CD4-positive, alpha-beta T cell treated with Interleukin-12 subunit alpha and Interleukin-12 subunit beta, for 1 hour (primary cell): ENCODE measurements around the gene BAZ2B.

ENCODE experiments used
- DNase-seq: peaks from one replicate; pipeline ENCODE4 v3.0.0-alpha.2; 2020

Gene BAZ2B

DNA sequence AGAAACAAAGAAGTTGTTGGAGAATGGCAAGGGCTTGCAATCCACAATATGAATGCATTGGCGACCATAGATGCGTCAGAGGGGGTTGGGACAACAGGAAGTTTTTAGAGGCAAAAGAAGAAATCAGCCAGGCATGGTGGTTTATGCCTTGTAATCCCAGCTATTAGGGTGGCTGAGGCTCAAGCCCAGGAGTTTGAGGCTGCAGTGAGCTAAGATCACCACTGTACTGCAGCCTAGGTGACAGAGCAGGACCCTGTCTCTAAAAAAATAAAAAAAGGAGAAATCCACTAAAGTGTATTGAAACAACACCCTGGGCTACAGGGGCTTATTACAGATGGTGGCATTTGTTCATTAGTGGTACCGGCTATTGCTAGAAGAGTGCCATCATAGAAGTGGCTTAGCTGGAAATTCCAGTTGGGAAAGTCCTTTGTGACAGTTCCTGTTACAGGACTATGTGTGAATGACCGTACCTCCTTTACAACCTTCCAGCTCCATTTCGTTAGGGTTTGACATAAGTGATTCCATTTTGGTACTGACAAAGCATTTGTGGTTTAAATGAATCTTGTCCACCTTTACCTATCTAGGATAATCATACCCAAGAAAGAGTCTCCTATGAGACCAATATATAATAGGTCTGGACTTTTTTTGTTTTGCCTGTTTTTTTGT, 319.2 kb downstream of the BAZ2B start:
- no peak for DNase-seq

DNA sequence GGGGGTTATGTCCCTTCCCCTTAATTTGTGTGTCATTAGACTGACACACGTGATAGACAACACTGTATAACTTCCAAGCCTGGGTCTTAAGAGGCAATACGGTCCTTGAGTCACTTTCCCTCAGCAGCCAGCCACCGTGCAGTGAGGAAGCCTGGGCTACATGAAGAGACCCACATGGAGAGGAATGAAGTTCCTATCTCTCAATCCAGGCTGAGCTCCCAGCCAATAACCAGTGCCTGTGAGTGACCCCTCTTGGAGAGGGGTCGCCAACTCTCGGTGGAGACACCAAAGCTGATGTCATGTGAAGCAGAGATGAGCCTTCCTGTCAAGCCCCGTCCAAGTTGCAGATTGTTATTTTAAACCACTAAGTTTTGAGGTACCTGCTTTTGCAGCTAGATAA, 324.2 kb downstream of the BAZ2B start:
- DNase-seq = no peak

DNA sequence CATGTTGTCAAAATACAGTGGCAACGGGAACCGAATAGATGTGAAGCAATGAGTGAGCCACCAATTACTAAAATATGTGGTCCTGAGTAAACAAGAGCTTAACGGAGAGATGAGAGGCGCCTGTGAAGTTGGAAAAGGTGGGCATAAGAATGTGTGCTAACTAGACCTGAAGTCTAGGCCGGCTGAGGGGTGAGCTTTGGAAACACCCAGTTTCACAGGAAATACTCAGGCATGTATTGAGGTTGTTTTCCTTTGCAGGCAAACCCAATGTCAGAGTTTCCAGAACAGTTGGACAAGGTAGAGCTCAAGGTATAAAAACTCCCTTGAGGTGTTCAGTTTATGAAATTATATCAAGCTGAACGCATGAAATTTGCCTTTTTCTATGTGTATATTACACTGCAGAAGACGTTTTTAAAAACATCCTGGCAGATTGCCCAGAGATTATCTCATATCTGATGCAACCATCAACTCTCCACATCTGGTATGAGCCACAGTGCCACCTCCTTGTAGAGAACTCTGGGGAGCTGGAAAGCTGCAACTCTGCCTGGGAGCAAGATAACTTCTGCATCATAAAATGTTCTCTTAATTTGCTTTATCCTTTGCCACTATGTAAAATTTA, 325.9 kb downstream of the BAZ2B start:
- peak; percentile 45 for DNase-seq

DNA sequence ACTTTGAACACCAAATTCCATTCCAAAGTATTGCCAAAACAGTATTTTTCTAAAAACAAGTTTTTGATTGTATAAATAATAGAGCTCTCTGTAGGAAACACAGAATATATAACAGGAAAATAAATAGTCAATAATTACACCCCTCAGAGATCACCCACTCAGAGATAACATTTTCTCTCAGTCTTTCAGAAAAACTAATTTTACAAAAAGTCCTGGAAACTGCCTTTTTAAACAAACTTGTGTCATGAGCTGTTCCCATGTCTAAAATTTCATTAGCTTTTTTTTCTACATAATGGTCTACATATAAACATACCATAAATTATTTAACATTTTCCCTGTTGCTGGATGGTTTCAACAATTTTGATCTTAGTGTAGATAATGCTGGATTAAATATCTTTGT, 328.6 kb downstream of the BAZ2B start:
- DNase-seq = no peak

DNA sequence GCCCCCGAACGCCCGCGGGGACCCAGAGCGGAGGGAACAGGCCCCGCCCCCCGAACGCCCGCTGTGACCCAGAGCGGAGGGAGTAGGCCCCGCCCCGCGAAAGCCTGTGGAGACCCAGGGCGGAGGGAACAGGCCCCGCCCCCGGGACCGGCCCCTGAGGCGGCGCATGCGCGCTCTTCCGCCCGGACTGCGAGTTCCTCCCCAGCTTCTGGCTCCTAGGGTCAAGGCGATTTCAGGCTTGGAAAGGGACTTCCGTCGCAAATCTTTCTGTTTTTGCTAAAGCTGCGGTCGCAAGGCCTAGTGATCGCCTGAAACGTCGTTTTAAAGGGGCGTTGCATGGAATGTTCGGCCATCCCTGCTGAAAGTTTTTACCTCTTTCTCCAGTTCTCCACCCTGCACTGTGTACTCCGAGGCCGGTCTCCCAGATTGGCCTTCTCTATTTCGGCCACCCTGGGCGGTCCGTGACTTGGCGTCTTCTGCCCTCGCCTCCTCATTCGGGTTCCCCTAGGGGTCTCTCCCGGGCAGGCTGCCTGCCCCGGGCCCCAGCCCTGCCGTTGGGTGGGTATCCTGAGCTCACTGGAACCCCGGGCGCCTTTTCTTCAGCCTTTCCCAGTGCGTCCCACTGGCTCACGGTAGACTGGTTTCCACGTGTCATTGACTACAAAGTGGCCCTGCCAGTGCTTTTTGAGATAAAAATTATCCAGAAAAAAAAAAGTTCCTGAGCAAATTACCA, 329.5 kb downstream of the BAZ2B start:
- peak; percentile 98 for DNase-seq

DNA sequence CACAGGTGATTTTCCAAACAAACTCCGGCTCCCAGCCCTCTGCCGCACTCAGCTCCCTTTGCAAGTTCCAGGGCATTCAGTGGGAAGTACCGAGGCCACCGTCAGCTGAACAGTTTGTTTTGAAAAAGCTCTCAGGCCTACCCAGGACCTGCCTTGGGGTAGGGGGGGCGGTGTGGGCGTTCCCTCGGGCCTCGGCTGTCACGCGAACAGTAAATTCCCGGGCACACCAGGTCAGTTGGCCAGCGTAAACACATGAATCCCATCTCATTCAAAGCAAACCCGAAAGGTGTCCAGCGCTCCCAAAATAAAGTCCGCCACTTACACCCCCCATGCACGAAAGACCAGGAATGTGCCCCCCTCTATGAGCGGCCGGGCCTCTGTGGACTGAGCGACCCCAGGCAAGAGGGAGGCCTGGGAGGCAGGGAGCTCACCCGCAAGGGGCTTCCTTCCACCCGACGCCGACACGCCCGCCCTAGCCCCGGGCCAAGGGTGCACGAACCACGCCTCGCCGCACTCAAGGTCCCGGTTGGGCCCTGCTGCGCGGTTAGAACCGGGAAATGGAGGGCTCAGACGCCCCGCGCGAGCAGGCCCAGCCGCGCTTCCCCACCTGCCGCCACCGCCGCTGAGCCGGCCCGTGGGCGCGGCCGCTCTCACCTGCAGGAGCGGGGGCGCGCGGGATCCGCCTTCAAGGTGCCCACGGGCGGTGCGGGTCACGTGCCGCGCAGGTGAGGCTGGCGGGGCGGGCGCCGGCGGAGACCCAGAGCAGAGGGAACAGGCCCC, 330.2 kb downstream of the BAZ2B start, which contains the start of gene WDSUB1:
Gene WDSUB1, minus strand, starts transcription at position 775 of the 780 bp plus-strand sequence. CDS start 3,634 bp downstream, outside the sequence.
- peak; percentile 18 for DNase-seq

DNA sequence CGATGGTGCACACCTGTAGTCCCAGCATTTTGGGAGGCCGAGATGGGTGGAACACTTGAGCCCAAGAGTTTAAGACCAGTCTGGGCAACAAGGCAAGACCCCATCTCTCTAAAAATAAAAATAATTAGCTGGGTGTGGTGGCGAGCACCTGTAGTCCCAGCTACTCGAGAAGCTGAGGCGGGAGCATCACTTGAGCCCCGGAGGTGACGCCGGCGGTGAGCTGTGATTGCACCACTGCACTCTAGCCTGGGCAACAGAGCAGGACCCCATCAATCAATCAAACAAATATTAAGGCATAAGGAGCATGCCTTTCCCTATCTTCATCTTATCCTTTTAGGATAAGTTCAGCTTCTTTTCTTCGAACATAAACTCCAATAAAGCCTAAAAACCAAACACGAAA, 330.9 kb downstream of the BAZ2B start:
- no peak for DNase-seq

DNA sequence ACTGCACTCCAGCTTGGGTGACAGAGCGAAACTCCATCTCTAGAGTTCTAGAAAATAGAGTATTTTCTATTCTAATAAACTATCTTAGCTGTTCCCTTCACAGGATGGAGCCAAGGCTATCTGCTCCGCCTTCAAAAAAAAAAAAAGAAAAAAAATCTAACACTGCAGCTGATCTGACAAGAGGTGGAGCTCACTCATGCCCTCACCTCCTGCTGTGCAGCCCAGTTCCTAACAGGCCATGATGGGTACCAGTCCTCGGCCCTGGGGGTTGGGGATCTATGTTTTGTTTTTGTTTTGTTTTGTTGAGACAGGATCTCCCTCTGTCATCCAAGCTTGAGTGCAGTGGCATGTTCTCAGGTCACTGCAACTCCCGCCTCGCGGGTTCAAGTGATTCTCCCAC, 332.8 kb downstream of the BAZ2B start:
- no peak for DNase-seq

DNA sequence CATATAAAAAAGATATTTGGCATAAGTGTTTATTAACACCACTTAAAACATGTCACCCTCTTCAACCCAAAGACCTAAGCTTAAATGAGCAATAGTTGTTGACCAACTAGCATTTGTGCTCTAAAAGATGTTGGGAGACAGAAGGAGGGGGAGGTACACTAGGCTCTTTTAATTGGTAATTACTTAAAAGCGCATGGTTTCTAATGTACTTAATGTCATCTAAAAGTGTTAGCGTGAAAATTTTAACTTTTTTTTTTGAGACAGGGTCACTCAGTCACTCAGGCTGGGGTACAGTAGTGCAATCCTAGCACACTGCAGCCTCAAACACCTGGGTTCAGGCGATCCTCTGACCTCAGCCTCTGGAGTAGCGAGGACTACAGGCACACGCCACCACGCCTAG, 335.3 kb downstream of the BAZ2B start:
- DNase-seq = no peak

DNA sequence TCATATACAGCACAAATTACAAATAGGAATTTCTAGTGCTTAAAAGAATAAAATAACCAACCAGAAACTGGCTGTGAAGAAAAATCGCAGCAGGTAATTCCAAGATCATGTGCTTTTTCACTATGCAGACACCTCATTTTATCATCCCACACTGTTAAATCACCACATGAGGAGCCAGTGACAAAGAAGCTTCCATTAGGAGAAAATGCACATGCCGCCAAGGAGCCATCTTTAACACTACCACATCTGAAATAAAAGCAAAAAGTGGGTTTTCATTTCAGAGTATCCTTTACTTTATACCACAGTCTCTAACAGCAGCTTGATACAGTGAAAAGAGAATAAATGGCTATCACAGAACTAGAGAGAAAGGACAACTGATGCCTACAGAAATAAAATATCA, 336.6 kb downstream of the BAZ2B start:
- no peak for DNase-seq

DNA sequence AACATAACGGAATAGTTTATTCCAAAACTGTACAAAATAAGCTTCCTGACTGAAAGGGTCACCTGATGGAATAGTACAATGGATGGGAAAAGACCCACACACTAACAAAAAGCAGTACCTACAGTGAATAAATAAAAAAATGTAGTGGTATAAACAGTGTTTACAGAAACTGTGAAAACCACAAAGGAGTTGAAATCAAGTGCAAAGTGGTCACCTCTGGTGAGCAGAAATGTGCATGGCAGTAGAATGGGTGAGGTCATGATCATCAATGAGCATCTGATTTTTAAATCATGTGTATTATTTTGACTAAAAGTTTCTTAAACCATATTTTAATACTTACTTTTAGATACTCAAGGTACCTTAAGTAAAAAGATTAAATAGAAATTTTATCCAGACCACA, 341.2 kb downstream of the BAZ2B start:
- DNase-seq = no peak

DNA sequence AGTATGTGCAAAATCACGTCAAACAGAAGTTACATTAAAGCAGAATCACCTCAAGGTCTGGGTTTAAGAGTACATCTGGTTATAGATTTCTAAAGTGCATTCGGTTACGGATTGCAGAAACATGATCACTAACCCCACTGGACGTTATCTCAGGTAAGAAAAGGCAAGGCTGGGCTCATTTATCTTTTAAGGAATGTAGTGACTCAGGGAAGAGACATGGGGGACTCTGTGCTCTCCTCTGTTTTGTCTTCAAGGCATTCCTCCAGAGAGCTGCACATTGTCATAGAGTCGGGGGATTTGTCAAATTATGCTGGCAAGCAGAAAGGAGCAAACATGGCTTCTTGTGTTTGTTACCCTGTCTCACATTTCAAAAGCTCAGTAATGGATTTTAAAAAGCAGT, 344.2 kb downstream of the BAZ2B start:
- no peak for DNase-seq

DNA sequence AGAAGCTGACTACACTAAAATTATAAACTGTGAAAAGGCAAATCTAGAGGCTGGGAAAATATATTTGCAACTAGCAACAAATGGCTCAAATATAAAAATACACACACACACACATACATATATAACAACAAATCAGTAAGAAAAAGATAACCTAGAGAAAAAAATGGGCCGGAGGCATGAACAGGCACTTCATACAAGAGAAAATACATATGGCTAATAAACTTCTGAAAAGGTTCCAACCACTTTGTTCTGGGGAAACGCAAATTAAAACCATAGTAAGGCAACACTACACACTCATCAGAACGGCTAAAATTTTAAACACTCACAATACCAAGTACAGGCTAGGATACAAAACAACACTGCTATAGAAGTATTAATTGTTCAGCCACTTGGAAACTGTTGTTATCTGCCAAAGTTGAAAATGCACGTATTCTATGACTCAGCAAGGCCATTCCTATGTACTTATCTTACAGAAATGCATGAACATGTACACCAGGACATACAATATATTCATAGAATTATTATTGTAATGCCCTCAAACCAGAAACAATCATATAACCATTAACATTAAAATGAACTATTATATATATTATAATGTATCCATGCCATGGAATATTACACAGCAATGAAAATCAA, 345.5 kb downstream of the BAZ2B start:
- DNase-seq = no peak
